BLaER1 (cell line): ENCODE data around the gene OR2T5.
"Not testable (repeated sequence)": the region's sequence is repeated elsewhere in the genome, so short reads cannot be mapped to it uniquely, and the experiment has no call there.

Experiments used
- H3K27ac ChIP-seq: shearing (Covaris generic); formaldehyde crosslinking; 2 replicates; pipeline ENCODE4 v1.8.1; 2022
- H3K27me3 ChIP-seq: shearing (Covaris generic); formaldehyde crosslinking; 2 replicates; pipeline ENCODE4 v1.8.1; 2022
- H3K36me3 ChIP-seq: shearing (Covaris generic); formaldehyde crosslinking; 2 replicates; pipeline ENCODE4 v1.8.1; 2022
- H3K4me1 ChIP-seq: shearing (Covaris generic); formaldehyde crosslinking; 2 replicates; pipeline ENCODE4 v1.8.1; 2022
- H3K4me2 ChIP-seq: shearing (Covaris generic); formaldehyde crosslinking; 2 replicates; pipeline ENCODE4 v1.8.1; 2022
- H3K4me3 ChIP-seq: shearing (Covaris generic); formaldehyde crosslinking; 2 replicates; pipeline ENCODE4 v1.8.1; 2022
- H3K9ac ChIP-seq: shearing (Covaris generic); formaldehyde crosslinking; 2 replicates; pipeline ENCODE4 v1.8.1; 2022
- H3K9me3 ChIP-seq: shearing (Covaris generic); formaldehyde crosslinking; 2 replicates; pipeline ENCODE4 v1.8.1; 2022
- H4K20me1 ChIP-seq: shearing (Covaris generic); formaldehyde crosslinking; 2 replicates; pipeline ENCODE4 v1.8.1; 2022
- Cebpa-rat ChIP-seq: shearing (Covaris generic); IDR thresholded peaks from 2 replicates; pipeline ENCODE4 v1.8.1; 2022

OR2T5 gene

GRCh38 chr1:248471154-248471553 lies 17.2 kb upstream of the OR2T5 start:
- no peaks in the 10 kb centered on the region for H3K36me3 ChIP-seq
- no peaks in the 10 kb centered on the region for H3K4me1 ChIP-seq
- H4K20me1 ChIP-seq = no peaks in the 10 kb centered on the region
- no peaks in the 10 kb centered on the region for H3K27me3 ChIP-seq
- H3K9me3 ChIP-seq = no peaks in the 10 kb centered on the region
- no peak overlapping the region for H3K9ac ChIP-seq
- no peak overlapping the region for H3K4me3 ChIP-seq
- no peak for TF ChIP-seq Cebpa-rat
- no peak overlapping the region for H3K4me2 ChIP-seq
- no peak overlapping the region for H3K27ac ChIP-seq

DNA sequence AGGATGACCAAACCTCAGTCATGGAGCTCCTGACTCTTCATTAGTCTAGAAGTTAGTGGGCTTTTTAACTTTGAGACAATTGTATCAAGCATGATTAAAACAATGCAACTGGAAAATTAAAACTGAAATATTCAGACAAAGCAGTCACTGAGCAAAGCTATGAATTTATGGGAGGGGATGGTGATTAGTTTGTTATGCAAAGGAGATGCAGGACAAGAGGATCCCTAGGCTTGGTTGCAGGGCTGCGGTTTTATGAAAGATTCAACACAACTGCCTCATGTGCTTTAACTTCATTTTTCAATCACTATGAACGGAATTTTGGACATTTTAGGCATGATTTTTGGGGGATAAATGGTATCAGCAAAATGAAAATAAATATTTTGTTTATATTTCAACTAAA lies 16.3 kb upstream of the OR2T5 start:
- H3K27ac ChIP-seq, H3K9me3 ChIP-seq, H3K4me1 ChIP-seq, H3K4me2 ChIP-seq, H4K20me1 ChIP-seq, H3K27me3 ChIP-seq, H3K4me3 ChIP-seq, H3K9ac ChIP-seq, H3K36me3 ChIP-seq: not testable (repeated sequence)

DNA sequence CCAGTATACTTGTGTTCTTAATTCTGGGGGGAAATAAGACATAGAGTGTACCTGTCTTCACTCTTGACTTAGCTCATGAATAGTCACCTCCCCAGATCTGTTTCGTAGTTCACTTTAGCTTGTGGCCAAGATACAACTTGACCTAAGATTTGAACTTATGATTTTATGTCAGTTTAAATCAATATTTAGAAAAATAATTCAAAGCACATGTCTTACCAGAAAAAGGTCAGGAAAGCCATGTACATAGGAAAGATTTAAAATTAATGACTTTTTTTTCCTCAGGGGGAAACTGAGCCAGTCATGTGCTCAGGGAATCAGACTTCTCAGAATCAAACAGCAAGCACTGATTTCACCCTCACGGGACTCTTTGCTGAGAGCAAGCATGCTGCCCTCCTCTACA lies 15.3 kb upstream of the OR2T5 start, which contains the start of gene OR2T3:
Gene OR2T3, plus strand, starts transcription at position 301 of the 400 bp plus-strand sequence. Its CDS starts 0 bp downstream, at position 301.
- not testable (repeated sequence) for H3K4me2 ChIP-seq, H3K4me3 ChIP-seq, H3K36me3 ChIP-seq, H3K27ac ChIP-seq, H3K9ac ChIP-seq, H3K9me3 ChIP-seq, H3K4me1 ChIP-seq, H3K27me3 ChIP-seq, H4K20me1 ChIP-seq

DNA sequence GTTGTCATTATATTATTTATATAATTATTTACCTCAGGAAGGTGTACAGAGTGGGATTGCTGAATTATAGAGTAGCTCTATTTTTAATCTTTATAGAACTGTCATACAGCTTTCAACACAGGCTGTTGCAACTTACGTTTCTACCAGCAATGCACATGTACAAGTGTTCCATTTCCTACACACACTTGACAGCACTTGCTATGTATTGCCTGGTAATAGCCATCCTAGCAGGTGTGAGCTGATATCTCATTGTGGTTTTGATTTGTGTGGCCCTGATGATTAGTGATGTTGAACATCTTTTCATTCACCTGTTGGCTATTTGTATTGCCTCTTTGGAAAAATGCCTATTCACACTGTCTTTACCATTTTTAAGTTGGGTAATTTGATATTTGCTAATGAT lies 12.7 kb upstream of the OR2T5 start:
- H3K4me2 ChIP-seq, H3K4me1 ChIP-seq, H3K4me3 ChIP-seq, H4K20me1 ChIP-seq, H3K9ac ChIP-seq, H3K9me3 ChIP-seq, H3K27ac ChIP-seq, H3K36me3 ChIP-seq, H3K27me3 ChIP-seq: not testable (repeated sequence)

DNA sequence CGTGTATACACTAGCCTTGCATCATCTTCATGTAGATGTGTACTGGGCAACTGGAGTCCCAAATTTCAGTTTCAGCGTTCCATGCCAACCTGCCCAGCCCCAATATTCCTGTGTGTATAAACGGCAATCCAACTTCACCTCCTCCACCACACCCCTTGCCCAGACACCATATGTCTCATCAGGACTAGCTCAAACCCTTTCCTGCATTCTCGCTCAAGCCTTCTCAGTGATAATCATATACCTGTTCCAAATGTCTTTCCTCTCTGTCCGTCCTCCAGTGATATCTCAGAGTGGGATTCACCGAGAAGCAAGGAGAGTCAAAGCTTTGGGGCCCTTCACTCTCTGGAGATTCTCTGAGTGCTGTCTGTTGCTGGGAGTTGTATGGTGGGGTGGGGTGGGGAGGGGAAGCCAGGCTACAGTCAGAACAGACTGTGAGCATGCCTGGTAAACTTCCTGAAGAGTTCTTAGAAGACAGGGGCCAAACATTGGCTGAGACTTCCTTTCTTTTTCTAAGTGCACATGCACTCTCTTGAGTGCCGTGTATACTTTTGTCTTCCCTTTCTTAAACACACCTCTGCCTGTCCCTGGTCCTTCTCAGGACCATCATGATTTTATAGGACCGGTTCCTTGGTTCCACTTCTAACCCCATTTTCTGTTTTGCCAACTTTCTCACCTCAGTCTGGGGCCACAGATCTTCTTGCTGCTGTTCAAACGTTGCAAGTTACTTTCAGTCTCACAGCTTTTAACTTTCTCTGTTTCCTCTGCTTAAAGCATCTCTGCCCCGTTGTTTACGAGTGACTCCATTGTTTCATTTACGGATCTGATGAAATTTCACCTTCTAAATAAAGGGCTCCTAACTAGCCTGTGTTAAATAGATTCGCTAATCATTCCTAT lies 6.5 kb upstream of the OR2T5 start:
- not testable (repeated sequence) for H3K27me3 ChIP-seq, H3K9ac ChIP-seq, H3K4me1 ChIP-seq, H3K27ac ChIP-seq, H3K36me3 ChIP-seq, H4K20me1 ChIP-seq, H3K4me3 ChIP-seq, H3K4me2 ChIP-seq, H3K9me3 ChIP-seq

- H3K9ac ChIP-seq, H3K4me1 ChIP-seq, H4K20me1 ChIP-seq, H3K36me3 ChIP-seq, H3K4me3 ChIP-seq, H3K4me2 ChIP-seq, H3K9me3 ChIP-seq, H3K27me3 ChIP-seq, H3K27ac ChIP-seq: not testable (repeated sequence)
Measured at GRCh38 chr1:248496661-248497060, 8.3 kb downstream of the OR2T5 start.

DNA sequence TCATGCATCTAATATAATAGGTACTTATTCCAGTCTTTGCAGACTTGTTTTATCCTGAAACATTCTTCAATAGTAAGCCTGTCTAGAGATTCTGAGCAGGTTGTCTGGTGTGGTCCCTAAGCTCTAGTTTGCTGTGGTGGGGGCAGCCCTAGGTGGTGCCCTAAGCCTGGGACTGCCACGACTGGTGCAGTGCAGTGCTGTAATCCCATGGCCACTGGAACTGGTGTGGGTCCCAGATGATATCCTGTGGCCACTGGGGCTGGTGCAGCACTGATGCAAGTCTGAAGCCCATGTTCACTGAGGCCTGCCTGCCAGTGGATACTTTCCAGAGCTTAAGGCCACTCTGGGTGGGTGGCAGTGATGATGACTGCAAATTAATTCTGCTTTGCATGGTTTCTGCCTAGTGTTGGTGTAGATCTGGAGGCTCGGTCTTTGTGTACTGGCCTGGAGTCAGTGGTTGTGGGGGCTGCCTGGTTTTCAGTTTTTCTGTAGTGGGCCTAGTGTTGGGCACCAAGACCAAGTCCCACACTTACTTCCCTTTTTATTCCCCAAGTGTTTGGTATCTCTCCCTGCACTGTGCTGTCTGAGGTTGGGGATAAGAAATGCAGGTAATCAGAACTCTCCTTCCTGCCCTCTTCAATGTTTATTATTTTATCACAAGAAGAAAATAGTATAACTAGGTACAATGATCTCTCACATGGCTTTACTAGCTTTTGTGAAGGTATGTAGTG lies 12.1 kb downstream of the OR2T5 start:
- H3K9ac ChIP-seq, H3K27me3 ChIP-seq, H3K27ac ChIP-seq: not testable (repeated sequence)

DNA sequence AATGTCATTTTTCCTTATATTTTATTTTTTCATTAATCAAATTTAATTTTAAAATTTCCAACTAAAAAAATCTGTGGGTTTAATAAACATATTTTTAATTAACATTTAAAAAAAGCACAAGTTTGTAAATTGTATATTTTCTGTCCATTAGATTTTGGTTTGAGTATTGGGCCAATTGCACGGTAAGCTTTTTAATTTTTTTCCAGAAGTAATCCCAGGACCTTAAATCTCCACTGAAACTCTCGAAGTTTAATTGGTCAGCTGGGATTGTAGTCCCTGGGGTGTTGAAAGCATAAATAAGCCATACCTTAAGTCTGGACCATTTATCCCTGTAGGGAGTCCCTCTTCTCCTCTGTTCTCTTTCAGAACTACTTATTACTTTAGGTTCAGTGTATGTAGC lies 19.4 kb downstream of the OR2T5 start, which contains the start of gene OR2G6:
Gene OR2G6, plus strand, starts transcription at position 301 of the 400 bp plus-strand sequence. CDS start 13,574 bp downstream, outside the sequence.
- not testable (repeated sequence) for H3K9ac ChIP-seq, H3K4me2 ChIP-seq, H3K9me3 ChIP-seq, H4K20me1 ChIP-seq, H3K27ac ChIP-seq, H3K36me3 ChIP-seq, H3K4me3 ChIP-seq, H3K4me1 ChIP-seq, H3K27me3 ChIP-seq

More for the DNA sequence above, 12.1 kb downstream of the OR2T5 start:
- not testable (repeated sequence) for H3K4me1 ChIP-seq, H4K20me1 ChIP-seq, H3K4me2 ChIP-seq, H3K36me3 ChIP-seq, H3K9me3 ChIP-seq, H3K4me3 ChIP-seq

GRCh38 chr1:248510217-248510616 lies 21.8 kb downstream of the OR2T5 start:
- not testable (repeated sequence) for H3K9me3 ChIP-seq, H3K27ac ChIP-seq, H3K4me1 ChIP-seq, H3K27me3 ChIP-seq, H3K9ac ChIP-seq, H3K4me3 ChIP-seq, H3K4me2 ChIP-seq, H3K36me3 ChIP-seq, H4K20me1 ChIP-seq

- Histone ChIP-seq H3K4me1 (no peaks in the 10 kb centered on the region), H3K9me3 (no peaks in the 10 kb centered on the region), H4K20me1 (no peaks in the 10 kb centered on the region), H3K36me3 (no peaks in the 10 kb centered on the region), H3K4me3 (no peak overlapping the region), H3K27ac (no peak overlapping the region), H3K27me3 (no peaks in the 10 kb centered on the region), H3K9ac (no peak overlapping the region), H3K4me2 (no peak overlapping the region)
- no peak for TF ChIP-seq Cebpa-rat
Measured at GRCh38 chr1:248521856-248522255, 33.5 kb downstream of the OR2T5 start.

GRCh38 chr1:248537449-248537848 lies 49.1 kb downstream of the OR2T5 start:
- not testable (repeated sequence) for H3K9me3 ChIP-seq, H3K27me3 ChIP-seq, H3K4me3 ChIP-seq, H3K27ac ChIP-seq, H3K4me1 ChIP-seq, H3K36me3 ChIP-seq, H4K20me1 ChIP-seq, H3K4me2 ChIP-seq, H3K9ac ChIP-seq
